ENCODE data around the gene FUT8. TPM values are rescaled to one million over a fixed set of nuclear protein-coding genes. Genes with fewer than 3 reads are reported as not detected.

Gene FUT8
- total and polyA plus RNA-seq, 2 experiments from 2014 or later = 26.6 to 67.5 TPM

DNA sequence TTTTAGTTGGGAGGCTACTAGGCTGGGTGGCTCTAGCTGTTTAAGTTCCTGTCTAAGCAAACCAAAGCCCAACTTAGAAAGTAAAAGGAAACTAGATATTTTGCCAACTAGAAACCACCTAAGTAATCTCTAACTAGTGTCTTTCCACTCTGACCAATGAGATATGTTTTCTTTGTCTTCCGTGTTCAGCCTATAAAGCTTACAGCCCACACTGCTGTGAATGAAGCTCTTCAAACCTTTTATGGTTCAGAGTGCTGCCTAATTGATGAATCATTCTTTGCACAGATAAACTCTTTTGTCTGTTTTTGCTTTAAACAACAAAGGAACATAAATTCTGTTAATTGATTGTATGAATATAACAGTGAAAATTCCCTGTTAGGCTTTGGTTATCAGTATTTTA is 66.1 kb downstream of the FUT8 start:
- H3K4me2 ChIP-seq = peak overlapping the region; percentile 32
- TF ChIP-seq EZH2 (IDR thresholded peaks at IDR 0.05; ENCODE audit: borderline replicate concordance) = no peak
- TF ChIP-seq EZH2phosphoT487 (IDR thresholded peaks at IDR 0.05; ENCODE audit: low read depth, severe bottlenecking, unreplicated experiment) = no peak
- TF ChIP-seq, protein P1, sequence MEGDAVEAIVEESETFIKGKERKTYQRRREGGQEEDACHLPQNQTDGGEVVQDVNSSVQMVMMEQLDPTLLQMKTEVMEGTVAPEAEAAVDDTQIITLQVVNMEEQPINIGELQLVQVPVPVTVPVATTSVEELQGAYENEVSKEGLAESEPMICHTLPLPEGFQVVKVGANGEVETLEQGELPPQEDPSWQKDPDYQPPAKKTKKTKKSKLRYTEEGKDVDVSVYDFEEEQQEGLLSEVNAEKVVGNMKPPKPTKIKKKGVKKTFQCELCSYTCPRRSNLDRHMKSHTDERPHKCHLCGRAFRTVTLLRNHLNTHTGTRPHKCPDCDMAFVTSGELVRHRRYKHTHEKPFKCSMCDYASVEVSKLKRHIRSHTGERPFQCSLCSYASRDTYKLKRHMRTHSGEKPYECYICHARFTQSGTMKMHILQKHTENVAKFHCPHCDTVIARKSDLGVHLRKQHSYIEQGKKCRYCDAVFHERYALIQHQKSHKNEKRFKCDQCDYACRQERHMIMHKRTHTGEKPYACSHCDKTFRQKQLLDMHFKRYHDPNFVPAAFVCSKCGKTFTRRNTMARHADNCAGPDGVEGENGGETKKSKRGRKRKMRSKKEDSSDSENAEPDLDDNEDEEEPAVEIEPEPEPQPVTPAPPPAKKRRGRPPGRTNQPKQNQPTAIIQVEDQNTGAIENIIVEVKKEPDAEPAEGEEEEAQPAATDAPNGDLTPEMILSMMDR (IDR thresholded peaks at IDR 0.05; ENCODE audit: poor library complexity) = no peak
- 38% methylated on average over 1 of the region's 1 CpG for WGBS (ENCODE audit: low lambda C conversion rate, missing lambda C conversion rate)

DNA sequence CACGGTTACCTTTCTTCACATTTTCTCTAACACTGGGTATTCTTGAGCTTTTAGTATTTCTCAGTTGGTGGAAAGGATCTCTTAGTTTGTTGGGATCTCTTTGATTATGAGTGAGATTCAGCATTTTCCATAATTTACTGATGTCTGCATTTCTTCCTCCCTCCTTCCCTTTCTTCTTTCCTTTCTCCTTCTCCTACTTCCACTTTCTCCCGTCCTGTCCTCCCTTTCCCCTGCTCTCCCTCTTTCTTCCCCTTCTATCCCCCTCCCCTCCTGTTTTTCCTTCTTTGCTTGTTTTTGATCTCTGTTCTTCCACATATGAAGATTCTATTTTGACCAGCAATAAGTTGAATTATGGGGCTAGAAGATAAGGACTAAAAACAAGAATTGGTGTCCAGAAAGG is 66.9 kb downstream of the FUT8 start:
- WGBS (ENCODE audit: low lambda C conversion rate, missing lambda C conversion rate) = 92% methylated on average over 1 of the region's 2 CpGs
- Histone ChIP-seq H3K9me2 (replicated peaks; ENCODE audit: insufficient read depth) (no peaks in the 10 kb centered on the region), H3K79me2 (peaks cover 41% of the 10 kb centered on the region)

More for the DNA sequence above, 66.1 kb downstream of the FUT8 start:
- H3K27me3 ChIP-seq = no peaks in the 10 kb centered on the region
- no peak overlapping the region for H3K27ac ChIP-seq
- H3K9me3 ChIP-seq (ENCODE audit: low read depth) = no peaks in the 10 kb centered on the region
- H3K79me2 ChIP-seq = peaks cover 33% of the 10 kb centered on the region
- H3K4me3 ChIP-seq = no peak overlapping the region
- no peaks in the 10 kb centered on the region for H4K20me1 ChIP-seq (ENCODE audit: insufficient read depth, poor library complexity, severe bottlenecking)
- no peaks in the 10 kb centered on the region for H3K9me2 ChIP-seq (replicated peaks; ENCODE audit: insufficient read depth)
- no peaks in the 10 kb centered on the region for H3K36me3 ChIP-seq (replicated peaks; ENCODE audit: insufficient read depth, low read depth)
- DNase-seq (ENCODE audit: low spot score) = peak; percentile 14
- no peak overlapping the region for H2AFZ ChIP-seq
- H3K4me1 ChIP-seq (ENCODE audit: insufficient read depth) = no peaks in the 10 kb centered on the region

DNA sequence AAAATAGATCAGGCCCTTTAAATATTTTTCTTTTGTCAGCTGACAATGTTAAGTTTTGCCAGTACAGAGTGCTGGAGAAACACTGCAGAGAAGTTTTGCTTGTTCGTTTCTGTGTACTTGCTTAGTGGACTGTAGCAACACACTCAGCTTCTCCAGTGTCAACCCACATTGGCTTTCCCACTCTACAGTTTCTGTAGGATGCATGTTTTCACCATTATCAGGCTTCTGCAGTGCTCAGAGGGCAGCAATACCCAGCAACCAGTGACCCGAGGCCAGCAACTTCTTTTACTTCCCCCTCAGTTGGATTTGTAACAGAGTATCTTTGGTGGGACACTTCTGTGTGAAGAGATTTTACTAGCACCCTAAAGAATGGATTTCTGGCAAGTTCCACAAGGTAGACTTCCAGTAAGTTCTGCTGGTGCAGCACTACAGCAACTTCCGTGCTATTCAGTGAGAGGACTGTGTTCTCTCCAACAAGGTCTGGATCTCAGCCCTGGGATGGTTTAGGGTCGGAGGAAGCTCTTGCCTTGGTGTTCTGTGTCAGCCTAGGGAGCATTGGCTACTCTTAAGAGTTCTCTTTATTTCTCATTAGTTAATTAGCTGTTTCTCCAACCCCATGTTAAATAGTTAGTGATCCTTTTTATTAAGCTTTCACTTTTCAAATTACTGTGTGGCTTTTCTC is 70.4 kb downstream of the FUT8 start:
- H2AFZ ChIP-seq = no peak overlapping the region
- DNase-seq (ENCODE audit: low spot score) = no peak
- TF ChIP-seq, protein P1 (IDR thresholded peaks at IDR 0.05; ENCODE audit: poor library complexity) = no peak
- no peak for TF ChIP-seq EZH2 (IDR thresholded peaks at IDR 0.05; ENCODE audit: borderline replicate concordance)
- no peak for TF ChIP-seq EZH2phosphoT487 (IDR thresholded peaks at IDR 0.05; ENCODE audit: low read depth, severe bottlenecking, unreplicated experiment)
- WGBS (ENCODE audit: low lambda C conversion rate, missing lambda C conversion rate) = 86% methylated on average over 4 of the region's 4 CpGs
- no peaks in the 10 kb centered on the region for H3K27me3 ChIP-seq
- no peaks in the 10 kb centered on the region for H3K4me1 ChIP-seq (ENCODE audit: insufficient read depth)
- no peaks in the 10 kb centered on the region for H3K36me3 ChIP-seq (replicated peaks; ENCODE audit: insufficient read depth, low read depth)
- peaks cover 54% of the 10 kb centered on the region for H3K79me2 ChIP-seq
- H4K20me1 ChIP-seq (ENCODE audit: insufficient read depth, poor library complexity, severe bottlenecking) = peaks cover 2% of the 10 kb centered on the region
- H3K4me2 ChIP-seq = no peak overlapping the region
- H3K4me3 ChIP-seq = no peak overlapping the region
- H3K27ac ChIP-seq = no peak overlapping the region
- no peaks in the 10 kb centered on the region for H3K9me3 ChIP-seq (ENCODE audit: low read depth)
- H3K9me2 ChIP-seq (replicated peaks; ENCODE audit: insufficient read depth) = no peaks in the 10 kb centered on the region

More for the DNA sequence above, 66.9 kb downstream of the FUT8 start:
- TF ChIP-seq EZH2phosphoT487 (IDR thresholded peaks at IDR 0.05; ENCODE audit: low read depth, severe bottlenecking, unreplicated experiment) (no peak), EZH2 (IDR thresholded peaks at IDR 0.05; ENCODE audit: borderline replicate concordance) (no peak)
- TF ChIP-seq, protein P1 (IDR thresholded peaks at IDR 0.05; ENCODE audit: poor library complexity) = no peak
- Histone ChIP-seq H3K4me2 (no peak overlapping the region), H3K27me3 (no peaks in the 10 kb centered on the region), H3K36me3 (replicated peaks; ENCODE audit: insufficient read depth, low read depth) (no peaks in the 10 kb centered on the region), H4K20me1 (ENCODE audit: insufficient read depth, poor library complexity, severe bottlenecking) (no peaks in the 10 kb centered on the region), H3K4me3 (no peak overlapping the region), H3K9me3 (ENCODE audit: low read depth) (no peaks in the 10 kb centered on the region), H3K4me1 (ENCODE audit: insufficient read depth) (no peaks in the 10 kb centered on the region), H3K27ac (no peak overlapping the region), H2AFZ (no peak overlapping the region)
- DNase-seq (ENCODE audit: low spot score) = no peak

Data from hepatocyte (in vitro differentiated cells).